ENCODE measurements around the gene CPXM2. TPM values are rescaled to one million over a fixed set of nuclear protein-coding genes. Genes with fewer than 3 reads are reported as not detected.

The CPXM2 gene
- total RNA-seq, 2 experiments from 2014 or later, result not detected

GRCh38 chr10:123807444-123808035, 84.1 kb downstream of the CPXM2 start:
- POLR2A ChIA-PET, result no interaction called here
- CTCF ChIA-PET, result no interaction called here

- CTCF ChIA-PET, result no interaction called here
- POLR2A ChIA-PET, result no interaction called here
These were observed 86.9 kb downstream of the CPXM2 start for GRCh38 chr10:123804716-123805115.

- ChIA-PET CTCF (no interaction called here), POLR2A (no interaction called here)
These were observed 90.8 kb downstream of the CPXM2 start for GRCh38 chr10:123800821-123801220.

DNA sequence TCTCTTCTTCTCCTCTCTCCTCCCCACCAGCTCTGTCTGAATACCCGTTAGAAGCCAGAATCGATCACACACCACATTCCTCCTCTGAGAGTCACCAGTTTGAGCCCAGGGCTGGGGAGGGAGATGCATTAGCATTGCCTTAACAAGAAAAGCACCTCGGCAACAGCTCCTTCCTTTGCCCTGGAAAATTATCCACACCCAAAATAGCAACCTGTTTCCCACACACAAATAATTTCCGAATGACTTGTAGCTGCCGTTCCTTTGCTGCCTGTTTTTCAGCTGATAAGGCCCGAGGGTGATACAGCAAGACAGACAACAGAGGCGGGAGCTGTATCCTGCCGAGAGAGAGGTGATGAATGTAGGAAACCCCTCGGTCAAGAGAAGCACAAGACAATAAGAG, 91.3 kb downstream of the CPXM2 start:
- ChIA-PET POLR2A (no interaction called here), CTCF (interaction anchor here (0.7 kb wide), 1 partner anchor 226 kb away, joined by 3 read pairs; no protein-coding TSS in a partner anchor)

- CTCF ChIA-PET, result no interaction called here
- POLR2A ChIA-PET, result no interaction called here
These were observed 92.8 kb downstream of the CPXM2 start for GRCh38 chr10:123798856-123799255.

GRCh38 chr10:123797813-123798212, 93.8 kb downstream of the CPXM2 start:
- POLR2A ChIA-PET, result no interaction called here
- CTCF ChIA-PET, result no interaction called here

- ChIA-PET POLR2A (no interaction called here), CTCF (no interaction called here)
These were observed 94.9 kb downstream of the CPXM2 start for GRCh38 chr10:123796736-123797135.

GRCh38 chr10:123795846-123796590, 95.6 kb downstream of the CPXM2 start:
- CTCF ChIA-PET, result no interaction called here
- POLR2A ChIA-PET, result no interaction called here

GRCh38 chr10:123795196-123795780, 96.3 kb downstream of the CPXM2 start:
- ChIA-PET POLR2A (no interaction called here), CTCF (no interaction called here)

- ChIA-PET CTCF (no interaction called here), POLR2A (no interaction called here)
These were observed 99.2 kb downstream of the CPXM2 start for GRCh38 chr10:123792248-123792978.

GRCh38 chr10:123790132-123790885, 101.3 kb downstream of the CPXM2 start:
- ChIA-PET POLR2A (no interaction called here), CTCF (no interaction called here)

- POLR2A ChIA-PET, result no interaction called here
- CTCF ChIA-PET, result no interaction called here
These were observed 102.6 kb downstream of the CPXM2 start for GRCh38 chr10:123788981-123789380.

DNA sequence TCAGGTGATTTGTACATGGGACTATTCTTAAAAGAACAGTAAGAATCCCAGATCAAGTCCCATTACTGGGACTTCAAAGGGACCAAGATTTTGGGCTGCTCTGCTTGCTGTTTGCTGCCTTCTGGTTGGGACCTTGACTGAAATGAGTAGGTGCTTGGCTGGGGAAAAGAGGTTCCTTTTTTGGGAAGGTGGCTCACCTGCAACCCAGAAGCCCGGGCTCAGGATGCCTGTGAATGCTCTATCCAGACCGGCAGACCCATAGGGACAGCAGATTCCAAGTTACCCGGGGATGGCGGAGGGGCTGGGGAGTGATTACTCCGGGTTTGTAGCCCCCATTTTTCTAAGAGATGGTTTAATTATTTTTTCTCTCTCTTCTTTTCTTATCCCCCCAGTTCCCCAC, 104.0 kb downstream of the CPXM2 start:
- ChIA-PET CTCF (no interaction called here), POLR2A (no interaction called here)

- POLR2A ChIA-PET, result no interaction called here
- CTCF ChIA-PET, result no interaction called here
These were observed 104.7 kb downstream of the CPXM2 start for GRCh38 chr10:123786896-123787295.

- ChIA-PET POLR2A (no interaction called here), CTCF (no interaction called here)
These were observed 105.3 kb downstream of the CPXM2 start for GRCh38 chr10:123786306-123786705.

GRCh38 chr10:123784646-123785045, 107.0 kb downstream of the CPXM2 start:
- ChIA-PET CTCF (no interaction called here), POLR2A (no interaction called here)

DNA sequence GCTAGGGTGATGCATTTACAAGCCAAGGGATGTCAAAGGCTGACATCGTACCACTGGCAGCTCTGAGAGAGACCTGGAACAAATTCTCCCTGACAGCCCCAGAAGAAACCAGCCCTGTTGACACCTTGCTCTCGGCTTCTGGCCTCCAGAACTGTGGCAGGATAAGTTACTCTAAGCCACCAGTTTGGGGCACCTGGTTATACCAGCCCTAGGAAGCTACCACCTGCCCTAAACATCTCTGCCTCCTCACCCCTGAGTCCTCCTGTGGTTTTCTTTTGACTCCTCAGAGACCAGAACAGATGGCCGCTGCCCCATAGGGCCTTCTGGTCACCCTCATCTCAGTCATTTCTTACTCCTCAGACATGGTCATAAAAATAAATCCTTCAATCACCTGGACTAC, 107.4 kb downstream of the CPXM2 start:
- ChIA-PET POLR2A (no interaction called here), CTCF (no interaction called here)

DNA sequence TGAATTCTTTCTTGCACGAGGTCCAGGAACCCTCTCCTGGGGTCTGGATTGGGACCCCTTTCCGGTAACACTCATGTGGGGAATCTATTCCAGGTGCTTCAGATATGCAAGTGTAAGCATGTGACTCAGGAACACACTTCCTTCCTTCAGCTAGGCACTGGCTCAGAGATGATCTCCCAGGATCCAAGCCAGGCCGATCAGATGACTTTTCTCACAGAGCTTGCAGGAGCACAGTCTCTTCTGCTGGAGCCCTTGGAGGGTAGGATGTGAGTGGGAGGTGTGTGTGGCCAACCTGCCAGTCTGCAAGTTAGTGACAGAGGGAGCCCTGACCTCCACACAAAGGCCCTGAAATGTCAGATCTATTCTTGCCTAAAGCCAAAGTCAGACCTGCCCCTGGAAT, 108.3 kb downstream of the CPXM2 start:
- CTCF ChIA-PET, result no interaction called here
- POLR2A ChIA-PET, result no interaction called here

DNA sequence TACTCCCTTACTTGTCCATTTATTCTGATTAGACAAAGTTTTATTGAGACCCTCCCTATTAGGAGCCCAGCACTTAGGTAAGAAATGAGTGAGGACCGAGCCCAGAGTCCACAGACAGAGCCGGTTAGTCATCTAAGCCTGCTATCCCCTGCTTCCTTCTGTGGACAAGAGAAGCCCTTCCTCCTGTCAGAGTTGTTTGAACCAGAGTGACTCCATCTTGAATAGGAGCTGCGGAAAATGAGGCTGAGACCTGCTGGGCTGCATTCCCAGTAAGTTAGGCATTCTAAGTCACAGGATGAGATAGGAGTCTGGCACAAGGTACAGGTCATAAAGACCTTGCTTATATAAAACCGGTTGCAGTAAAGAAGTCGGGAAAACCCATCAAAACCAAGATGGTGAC, 109.1 kb downstream of the CPXM2 start:
- POLR2A ChIA-PET, result no interaction called here
- CTCF ChIA-PET, result no interaction called here

- CTCF ChIA-PET, result no interaction called here
- POLR2A ChIA-PET, result no interaction called here
These were observed 109.6 kb downstream of the CPXM2 start for GRCh38 chr10:123781956-123782500.

All from activated CD8-positive, alpha-beta memory T cell treated with anti-CD3 and anti-CD28 coated beads for 36 hours (primary cell).